GM10847 (cell line): ENCODE measurements around the gene KLHL7.

Experiments used
- POLR2A ChIP-seq: IDR thresholded peaks from 2 replicates; pipeline ENCODE4 v1.6.1; 2011; ENCODE audit not compliant: insufficient read length; ENCODE audit errors: extremely low read depth

The KLHL7 gene

GRCh38 chr7:23196306-23196705, 90.7 kb downstream of the KLHL7 start:
- TF ChIP-seq POLR2A: no peak

- no peak for TF ChIP-seq POLR2A
Observed at GRCh38 chr7:23200331-23200730, 94.7 kb downstream of the KLHL7 start.

DNA sequence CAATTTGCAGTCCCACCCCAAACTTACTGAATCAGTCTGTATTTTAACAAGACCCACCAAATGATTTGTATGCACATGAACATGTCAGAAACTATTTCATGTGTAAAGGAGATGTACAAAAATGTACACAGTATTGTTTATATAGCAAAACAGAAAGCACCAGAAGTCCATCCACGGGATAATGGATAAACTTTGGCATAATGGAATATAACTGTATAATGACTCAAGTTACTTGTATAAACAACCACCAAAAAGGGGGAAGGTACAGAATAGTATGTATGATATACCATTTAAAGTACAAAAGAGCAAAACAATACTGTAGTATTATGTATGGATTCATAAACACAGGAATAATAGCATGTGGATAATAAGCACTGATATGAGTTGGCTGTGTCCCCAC, 98.7 kb downstream of the KLHL7 start:
- no peak for TF ChIP-seq POLR2A

- TF ChIP-seq POLR2A: no peak
Observed at GRCh38 chr7:23205577-23205908, 100.0 kb downstream of the KLHL7 start.

DNA sequence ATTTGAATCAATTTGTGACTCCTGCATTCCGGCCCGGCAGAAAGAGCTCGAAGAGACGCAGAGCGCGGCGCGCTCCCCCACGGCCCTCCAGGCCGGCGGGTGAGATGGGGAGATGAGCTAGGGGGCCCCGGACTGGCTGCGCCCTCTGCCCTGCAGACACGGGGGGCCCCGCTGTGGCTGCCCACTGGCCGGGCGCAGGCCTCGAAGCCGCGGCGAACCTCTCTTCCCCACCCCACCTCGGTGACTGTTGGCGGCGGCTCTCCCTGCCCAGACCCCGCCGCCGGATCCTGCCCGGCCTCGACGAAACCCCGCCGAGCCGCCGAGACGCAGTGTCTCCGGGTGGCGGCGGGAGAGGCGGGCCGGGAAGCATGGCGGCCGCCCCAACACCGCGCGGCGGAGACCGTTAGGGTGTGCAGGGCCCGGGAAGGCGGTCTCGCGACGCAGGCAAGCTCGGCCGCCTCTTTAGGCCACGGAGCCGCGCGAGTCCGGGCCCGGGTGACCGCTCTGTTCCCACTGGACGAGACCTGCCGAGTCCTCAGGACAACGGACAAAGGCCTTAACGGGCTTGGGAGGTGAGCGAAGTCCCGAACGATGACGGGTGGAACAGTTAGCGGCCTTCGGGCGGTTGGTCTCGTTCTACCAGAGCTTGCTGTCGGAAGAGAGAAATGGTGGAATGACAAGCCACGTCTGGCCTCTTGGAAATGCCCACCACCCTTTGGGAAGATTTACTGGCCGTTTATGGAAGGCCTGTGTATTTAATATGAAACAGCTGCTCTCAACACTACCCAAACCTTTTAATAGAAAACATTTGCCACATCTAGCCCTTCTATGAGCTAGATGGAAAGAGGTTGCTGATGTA, 100.6 kb downstream of the KLHL7 start:
- no peak for TF ChIP-seq POLR2A

DNA sequence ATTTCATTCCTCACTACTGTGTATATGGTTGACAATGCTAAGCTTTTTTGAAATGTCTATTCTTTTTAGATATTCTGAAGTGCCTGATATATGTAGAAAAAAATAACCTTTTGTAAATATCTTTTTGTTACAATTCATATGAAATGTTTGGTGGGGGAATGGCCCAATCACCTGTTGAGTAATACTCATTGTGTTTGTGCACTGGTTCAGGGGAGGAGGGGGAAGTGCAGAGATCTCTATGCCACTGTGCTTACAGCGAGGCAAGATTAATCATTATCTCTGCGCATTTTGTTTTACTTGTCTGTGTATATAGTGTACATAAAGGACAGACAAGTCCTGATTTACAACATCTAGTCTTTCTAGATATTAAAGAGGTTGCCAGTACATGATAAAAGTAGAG, 101.4 kb downstream of the KLHL7 start:
- no peak for TF ChIP-seq POLR2A

DNA sequence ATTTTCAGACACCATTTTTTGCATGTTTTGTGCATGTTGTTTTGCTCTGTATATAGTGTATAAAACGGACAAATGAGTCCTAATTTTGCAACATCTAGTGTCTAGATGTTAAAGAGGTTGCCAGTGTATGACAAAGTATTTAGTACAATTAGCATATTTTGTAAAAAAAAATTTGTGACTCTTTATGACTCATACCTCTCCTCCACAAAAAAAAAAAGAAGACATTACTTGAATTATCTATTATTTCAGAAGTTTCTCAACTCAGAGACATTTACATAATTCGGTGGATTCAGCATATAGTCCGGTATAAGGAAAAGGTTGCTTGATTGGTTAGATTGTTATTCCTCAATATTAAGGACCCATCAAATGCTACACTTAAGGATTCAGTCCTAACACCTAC, 102.3 kb downstream of the KLHL7 start:
- no peak for TF ChIP-seq POLR2A

DNA sequence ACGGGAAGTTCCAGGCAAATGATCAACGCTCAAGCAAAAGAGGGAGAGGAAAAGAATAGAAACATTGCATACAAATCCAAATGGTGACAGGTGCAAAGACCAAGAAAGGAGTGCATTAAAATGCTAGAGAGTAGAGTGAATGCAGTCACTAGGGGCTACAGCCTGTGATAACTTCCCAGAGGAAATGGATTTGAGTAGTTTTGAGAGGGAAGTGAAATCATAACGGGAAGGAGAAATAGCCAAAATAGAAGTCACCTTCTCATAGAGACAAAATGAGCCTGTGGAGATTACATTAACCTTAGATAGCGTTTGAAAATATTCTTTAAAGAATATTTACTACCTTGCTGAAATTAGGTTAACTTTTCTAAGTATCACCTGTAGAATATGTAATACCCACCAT, 102.7 kb downstream of the KLHL7 start:
- no peak for TF ChIP-seq POLR2A

DNA sequence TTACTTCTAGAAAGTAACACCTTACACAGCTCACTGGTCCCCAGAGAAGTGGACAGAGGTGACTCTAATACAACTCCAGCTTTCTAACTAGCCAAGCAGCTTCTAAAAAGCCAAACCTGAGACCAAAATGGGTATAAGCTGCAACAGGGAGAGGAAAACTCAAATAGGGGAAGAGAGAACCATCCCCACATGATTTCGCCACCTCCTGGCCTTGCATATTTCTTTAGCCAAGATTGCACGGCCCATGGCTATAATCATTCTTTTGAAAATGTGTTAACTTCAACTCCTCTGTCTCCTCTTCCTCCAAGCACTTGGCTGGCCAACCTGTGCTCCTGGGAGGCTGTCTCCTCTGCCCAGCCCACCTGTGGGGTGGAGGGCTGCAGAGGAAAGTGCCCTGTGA, 104.9 kb downstream of the KLHL7 start:
- TF ChIP-seq POLR2A: no peak

DNA sequence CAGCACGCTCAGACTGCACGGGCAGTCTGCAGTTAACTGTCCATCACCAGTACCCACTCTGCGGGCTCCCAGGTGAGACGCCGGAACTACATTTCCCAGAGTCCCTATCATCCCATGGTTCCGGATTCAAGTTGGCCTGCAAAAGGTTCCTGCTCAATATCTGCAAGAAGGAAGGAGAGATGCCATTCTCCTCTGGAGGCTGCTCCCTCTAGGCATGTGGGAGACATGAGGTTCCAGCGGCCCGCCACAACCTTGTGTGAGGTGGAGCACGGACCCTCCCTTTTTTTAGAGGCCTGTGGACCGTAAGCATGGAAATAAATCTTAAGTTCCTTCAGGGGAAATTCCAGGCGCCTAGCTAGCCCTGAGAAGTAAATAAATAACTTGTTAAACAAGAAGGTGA, 106.0 kb downstream of the KLHL7 start:
- TF ChIP-seq POLR2A: no peak

DNA sequence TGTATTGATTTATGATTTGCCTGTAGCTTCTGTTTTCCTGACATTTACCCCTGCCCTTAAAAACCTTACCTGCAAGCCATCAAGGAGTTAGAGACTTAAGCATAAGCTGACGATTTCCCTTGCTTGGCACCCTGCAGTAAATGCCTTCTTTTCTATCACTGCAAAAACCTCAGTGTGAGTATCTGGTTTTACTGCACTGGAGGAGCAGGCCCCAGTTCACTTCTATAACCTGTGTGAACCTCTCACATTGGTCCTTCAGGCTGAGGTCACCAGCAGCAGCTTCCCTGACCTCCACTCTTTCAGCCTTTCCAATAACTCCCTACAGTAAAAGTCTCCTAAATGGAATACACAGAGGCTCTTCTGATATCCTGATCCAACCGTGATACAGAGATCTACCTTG, 106.8 kb downstream of the KLHL7 start:
- no peak for TF ChIP-seq POLR2A

DNA sequence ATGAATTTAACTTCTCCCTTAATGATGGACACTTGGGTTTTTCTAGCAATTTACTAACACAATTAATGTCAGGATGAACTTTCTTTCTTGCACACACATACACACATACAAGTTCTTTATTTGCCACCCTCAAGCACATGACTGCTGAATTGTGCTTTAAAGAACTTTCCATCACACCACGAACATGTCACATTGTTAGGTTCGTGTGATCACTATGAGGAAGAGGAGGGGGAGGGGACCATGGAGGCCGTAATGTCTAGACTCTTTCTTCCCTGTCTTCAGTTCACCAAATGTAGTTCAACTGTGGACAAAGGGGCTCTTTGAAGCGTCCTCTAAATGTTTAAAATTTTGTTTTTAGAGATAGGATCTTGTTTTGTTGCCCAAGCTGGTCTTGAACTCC, 107.3 kb downstream of the KLHL7 start:
- TF ChIP-seq POLR2A: no peak

DNA sequence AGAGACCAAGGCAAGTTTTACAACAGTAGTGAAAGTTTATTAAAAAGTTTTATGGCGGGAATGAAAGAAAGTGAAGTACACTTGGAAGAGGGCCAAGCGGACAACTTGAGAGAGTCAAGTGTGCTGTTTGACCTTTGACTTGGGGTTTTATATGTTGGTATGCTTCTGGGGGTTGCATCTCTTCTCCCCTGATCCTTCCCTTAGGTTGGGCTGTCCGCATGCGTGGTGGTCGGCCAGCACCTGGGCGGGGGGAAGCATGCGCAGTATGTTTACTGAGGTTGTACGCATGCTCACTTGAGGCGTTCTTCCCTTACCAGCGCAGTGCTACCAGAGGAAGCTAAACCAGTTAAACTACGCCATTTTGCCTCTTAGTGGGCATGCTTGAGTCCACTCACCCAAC, 108.2 kb downstream of the KLHL7 start:
- no peak for TF ChIP-seq POLR2A

DNA sequence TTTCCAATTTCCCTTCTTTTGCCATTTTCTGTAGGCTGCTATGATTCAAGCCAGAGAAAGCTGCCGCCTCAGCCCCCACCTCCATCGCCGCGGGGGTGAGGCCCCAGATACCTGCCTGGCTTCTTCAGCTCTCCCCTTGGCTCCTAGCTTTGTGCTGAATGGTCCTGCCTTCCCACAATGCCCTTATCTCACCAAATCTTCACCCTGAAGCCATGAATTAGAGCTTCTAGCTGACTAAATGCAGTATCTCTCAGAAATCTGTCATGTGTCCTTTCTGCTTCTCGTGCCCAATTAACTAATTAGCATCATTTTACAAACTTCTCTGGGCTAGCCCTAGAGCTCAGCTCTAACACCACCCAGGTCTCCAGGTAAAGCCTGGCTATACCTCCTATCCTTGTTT, 108.8 kb downstream of the KLHL7 start:
- TF ChIP-seq POLR2A: no peak

DNA sequence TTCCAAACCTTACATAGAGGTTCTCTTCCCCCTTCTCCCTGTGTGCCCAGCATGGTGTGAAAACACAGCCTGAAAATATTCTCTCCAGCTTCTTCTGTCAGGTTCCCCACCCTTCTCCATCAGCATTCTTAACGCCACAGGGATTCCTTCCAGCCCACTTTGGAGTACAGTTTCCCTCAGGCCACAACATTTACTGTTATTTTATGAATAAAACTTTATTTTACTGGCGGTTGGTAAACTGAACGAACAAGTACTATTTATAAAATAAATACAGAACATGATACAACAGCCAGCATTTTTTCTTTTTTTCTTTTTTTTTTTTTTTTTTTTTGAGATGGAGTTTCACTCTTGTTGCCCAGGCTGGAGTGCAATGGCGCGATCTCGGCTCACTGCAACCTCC, 109.4 kb downstream of the KLHL7 start:
- TF ChIP-seq POLR2A: no peak

GRCh38 chr7:23216021-23216420, 110.4 kb downstream of the KLHL7 start:
- no peak for TF ChIP-seq POLR2A

GRCh38 chr7:23218196-23218595, 112.6 kb downstream of the KLHL7 start:
- TF ChIP-seq POLR2A: no peak
